ENCODE measurements around the gene ERMARD. TPM values are rescaled to one million over a fixed set of nuclear protein-coding genes. Genes with fewer than 3 reads are reported as not detected.

Gene ERMARD
- total RNA-seq, result 9.4 TPM
- long read RNA-seq, partial matches to known transcripts, result 4 of 10 reads
- long read RNA-seq, other reads (novel, unspliced or antisense), result 4 of 10 reads

DNA sequence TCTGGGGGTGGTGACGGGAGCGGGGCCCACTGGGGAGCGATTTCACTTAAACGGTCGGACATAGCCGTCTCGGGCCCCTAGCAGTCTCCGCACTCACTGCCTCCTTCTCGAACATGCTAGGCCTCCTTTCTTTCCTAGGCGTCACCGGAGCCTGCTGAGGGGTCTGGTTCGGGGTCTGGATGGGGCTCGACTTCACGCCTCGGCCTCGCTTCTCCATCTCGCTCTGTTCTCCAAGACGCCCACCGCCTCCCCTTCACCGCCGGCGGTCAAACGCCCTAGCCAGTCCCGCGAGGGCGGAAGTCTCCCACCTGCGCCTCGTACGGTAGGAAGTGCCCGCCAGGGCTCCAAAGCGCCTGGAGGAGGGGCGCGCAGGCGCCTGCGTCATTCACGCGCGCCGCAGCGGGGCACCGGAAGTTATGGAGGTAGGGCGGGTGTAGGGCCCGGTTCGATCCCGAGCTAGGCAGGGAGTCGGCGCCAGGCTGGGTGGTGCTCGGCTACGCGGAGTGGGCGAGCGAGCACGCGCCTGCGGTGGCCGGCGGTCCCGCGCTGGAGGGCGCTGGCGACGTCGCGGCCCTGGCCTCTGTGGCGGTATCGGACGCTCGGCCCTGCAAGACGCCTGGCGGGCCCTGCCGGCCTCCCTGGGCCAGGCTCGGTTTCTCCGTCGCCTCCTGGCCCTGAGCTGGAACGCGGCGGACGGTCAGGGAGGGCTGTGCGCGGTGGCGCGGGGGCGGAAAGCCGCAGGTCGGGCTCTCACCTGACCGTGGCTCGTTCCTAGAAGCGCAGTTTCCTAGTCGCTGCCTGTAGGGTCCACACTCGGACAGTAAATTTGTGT is at the start of gene ERMARD, which contains the start of gene DYNLT2:
Gene ERMARD, plus strand, starts transcription at position 381 of the 832 bp plus-strand sequence. Its CDS starts 36 bp downstream, at position 417.
Gene DYNLT2, minus strand, starts transcription at position 331 of the 832 bp plus-strand sequence. Its CDS starts 114 bp downstream, at position 217.
- intact Hi-C loops (cut with micrococcal nuclease), result no loop called here

GRCh38 chr6:169701954-169702839 is 49.2 kb upstream of the ERMARD start, which contains the start of the genes C6orf120 and WDR27:
C6orf120 (plus strand) TSS chr6:169702126; CDS start chr6:169702460, 334 bp downstream.
WDR27 (minus strand) TSS chr6:169702029; CDS start chr6:169689005, 13,024 bp downstream.
- peak; percentile 98 for DNase-seq
- peak; percentile 99 for ATAC-seq
- intact Hi-C loops (cut with micrococcal nuclease), result no loop called here

More for the DNA sequence above, at the start of gene ERMARD, which contains the start of gene DYNLT2:
- DNase-seq, result peak; percentile 96
- peak; percentile 99 for ATAC-seq

- intact Hi-C loops (cut with micrococcal nuclease), result no loop called here
- ATAC-seq (no peak), DNase-seq (no peak)
Measured at GRCh38 chr6:169702840-169703246, 48.6 kb upstream of the ERMARD start.

- DNase-seq (no peak), ATAC-seq (peak; percentile 64)
- intact Hi-C loops (cut with micrococcal nuclease), result no loop called here
Measured at GRCh38 chr6:169707772-169708171, 43.6 kb upstream of the ERMARD start.

GRCh38 chr6:169709293-169709692 is 42.1 kb upstream of the ERMARD start:
- intact Hi-C loops (cut with micrococcal nuclease), result no loop called here
- DNase-seq, result no peak

DNA sequence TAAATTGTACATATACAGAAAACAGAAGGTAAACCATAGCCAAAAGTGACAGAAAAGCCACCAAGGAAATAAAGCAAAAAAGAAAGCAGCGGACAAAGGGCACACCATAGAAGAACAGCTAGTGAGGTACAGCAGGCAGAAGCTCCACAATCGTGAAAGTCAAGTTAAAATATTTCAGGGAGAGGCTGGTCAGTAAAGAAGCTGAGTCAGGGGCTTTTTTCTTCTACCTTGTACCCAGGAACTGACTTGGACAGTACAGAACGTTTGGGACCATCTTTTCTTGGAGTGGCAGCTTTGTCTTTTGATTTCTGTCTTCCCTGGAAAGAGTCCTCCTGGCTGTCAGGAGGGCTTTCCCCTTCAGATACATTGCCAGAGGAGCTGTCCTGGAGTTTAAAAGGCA is 41.4 kb upstream of the ERMARD start:
- intact Hi-C loops (cut with micrococcal nuclease), result no loop called here
- DNase-seq, result no peak
- ATAC-seq, result no peak

More at GRCh38 chr6:169709293-169709692, 42.1 kb upstream of the ERMARD start:
- no peak for ATAC-seq

- ATAC-seq, result no peak
- intact Hi-C loops (cut with micrococcal nuclease), result no loop called here
Measured at GRCh38 chr6:169714178-169714577, 37.2 kb upstream of the ERMARD start.

GRCh38 chr6:169714595-169714994 is 36.8 kb upstream of the ERMARD start:
- ATAC-seq (no peak), DNase-seq (no peak)
- intact Hi-C loops (cut with micrococcal nuclease), result no loop called here

More at GRCh38 chr6:169714178-169714577, 37.2 kb upstream of the ERMARD start:
- DNase-seq, result no peak

DNA sequence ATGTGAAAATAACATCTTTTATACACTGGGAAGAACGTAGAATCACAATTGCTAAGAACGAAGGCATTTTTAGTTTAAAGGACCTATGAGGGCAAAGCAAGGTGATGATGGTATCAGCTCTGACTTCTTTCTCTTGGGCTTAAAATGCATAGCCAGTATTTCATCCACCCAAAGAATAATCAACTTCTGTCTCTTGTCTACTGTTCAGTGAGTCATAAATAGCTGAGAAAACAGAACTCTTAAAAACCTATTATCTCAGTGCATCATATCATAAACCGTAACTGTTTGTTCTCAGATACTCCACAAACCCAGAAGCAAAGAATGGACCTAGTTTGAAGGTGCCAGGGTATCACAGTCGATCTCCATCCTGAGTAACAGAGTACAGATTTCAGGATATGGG is 32.3 kb upstream of the ERMARD start:
- intact Hi-C loops (cut with micrococcal nuclease), result no loop called here
- ATAC-seq (no peak), DNase-seq (no peak)

DNA sequence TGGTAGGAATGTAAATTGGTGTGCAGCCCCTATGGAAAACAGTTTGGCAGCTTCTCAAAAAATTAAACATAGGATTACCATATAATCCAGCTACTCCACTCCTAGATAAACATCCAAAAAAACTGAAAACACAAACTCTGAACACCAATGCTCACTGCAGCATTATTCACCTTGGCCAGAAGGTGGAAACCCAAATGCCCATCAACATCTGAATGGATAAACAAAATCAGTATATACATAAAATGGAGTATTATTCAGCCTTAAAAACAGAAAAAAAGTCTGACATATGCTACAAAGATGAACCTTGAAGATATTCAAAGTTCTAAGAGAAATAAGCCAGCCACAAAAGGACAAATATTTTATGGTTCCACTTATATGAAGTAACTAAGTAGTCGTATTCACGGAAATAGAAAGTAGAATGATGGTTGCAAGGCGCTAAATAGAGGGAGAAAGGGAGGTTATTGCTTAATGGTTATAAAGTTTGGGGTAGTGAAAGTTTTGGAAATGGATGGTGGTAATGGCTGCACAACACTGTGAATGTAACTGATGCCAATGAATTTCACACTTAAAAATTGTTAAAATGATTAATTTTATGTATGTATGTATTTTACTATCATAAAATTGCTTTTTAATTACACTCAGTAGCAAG is 31.1 kb upstream of the ERMARD start:
- ATAC-seq (no peak), DNase-seq (no peak)
- intact Hi-C loops (cut with micrococcal nuclease), result no loop called here

DNA sequence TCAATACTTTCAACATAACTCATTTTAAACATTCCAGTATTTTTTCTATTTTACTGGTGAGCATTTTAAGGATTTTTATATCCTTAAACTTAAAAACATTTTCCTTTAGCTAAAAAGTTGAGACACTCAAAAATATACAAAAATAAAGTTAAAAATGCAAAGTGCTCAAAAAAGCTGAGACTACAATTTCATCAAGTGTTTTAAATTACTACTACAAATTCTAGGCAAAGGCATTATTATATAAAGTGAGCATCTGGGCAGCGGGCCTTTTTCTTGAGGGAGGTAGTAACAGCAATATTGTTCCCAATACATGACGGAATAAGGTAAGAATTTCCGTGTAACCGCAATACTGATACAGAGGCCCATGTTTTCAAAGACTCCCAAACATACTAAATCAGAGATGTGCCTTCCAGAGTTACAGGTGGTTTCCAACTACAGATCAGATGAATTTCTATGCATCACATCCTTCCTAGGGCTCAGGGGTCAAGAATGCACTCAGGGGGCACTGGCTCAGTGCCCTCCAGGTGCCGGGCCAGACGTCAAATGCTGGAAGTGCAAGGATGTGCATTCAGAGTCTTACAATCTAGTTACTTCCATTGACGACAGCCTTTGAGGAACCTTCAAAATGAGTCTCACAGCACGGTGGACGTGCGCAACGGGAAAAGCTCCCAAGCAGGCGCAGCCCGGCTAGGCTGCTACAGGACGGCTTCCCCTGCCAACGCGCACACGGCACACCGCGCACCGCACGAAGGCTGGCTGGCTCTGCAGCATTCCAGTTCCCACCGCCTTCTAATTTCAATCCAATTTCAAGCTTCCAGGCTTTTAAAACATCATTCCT is 28.8 kb upstream of the ERMARD start:
- peak; percentile 65 for DNase-seq
- intact Hi-C loops (cut with micrococcal nuclease), result no loop called here
- peak; percentile 69 for ATAC-seq

DNA sequence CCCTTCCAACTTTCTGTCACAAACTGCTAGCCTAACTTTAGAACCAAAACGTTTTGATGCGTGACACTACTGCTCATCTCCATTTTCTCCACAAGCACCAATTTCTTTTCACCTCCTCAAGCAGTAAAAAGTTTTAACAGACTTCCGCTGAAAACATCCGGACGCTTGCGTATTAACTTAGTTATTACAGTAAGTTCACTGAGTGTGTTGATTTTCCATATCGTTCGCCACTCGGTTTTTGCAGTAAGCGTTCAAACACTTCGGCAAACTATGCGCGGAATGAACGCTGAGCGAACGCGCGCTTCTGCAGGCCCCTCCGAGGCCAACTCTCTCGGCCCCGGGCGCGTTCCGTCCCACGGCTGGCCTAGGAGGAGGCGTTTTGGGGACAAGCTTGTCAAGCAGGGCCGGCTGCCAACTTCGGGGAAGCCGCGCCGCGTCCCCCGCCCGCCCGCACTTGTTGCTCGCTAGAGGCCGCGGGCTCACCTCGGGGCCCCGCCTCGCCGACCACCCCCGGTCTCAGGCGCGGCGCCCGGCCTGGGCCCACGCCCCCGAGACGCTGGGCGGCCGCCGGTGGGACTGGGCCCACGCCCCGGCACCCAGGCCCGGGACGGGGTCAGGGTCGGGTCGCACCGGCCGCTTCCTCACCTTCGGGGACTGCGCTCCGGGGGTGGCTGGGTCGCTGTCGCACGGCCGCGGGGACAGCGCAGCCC is 28.1 kb upstream of the ERMARD start:
- intact Hi-C loops (cut with micrococcal nuclease), result no loop called here
- peak; percentile 85 for ATAC-seq
- peak; percentile 91 for DNase-seq

DNA sequence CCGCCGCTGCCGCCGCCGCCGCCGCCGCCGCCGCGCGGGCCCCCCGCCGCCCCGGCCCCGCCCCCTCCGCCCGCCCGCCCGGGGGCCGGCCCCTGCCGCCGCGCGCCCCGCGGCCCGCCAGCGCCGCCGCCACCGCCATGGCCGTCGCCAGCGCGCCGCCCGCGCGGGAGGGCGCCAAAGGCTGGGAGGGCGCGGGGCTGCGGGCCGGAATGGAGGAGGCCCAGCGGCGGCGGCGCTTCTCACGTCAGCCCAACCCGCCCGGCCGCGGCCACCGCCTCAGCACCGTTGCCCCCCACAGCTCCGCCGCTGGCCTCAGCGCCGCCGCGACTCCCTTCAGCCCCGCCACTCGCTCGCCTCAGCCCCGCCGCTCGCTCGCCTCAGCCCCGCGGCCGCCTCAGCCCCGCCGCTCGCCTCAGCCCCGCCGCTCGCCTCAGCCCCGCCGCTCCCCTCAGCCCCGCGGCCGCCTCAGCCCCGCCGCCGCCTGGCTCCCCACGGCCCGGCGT is 27.4 kb upstream of the ERMARD start:
- DNase-seq, result peak; percentile 69

GRCh38 chr6:169724494-169725124 is 26.8 kb upstream of the ERMARD start, which contains the start of gene PHF10:
PHF10 (minus strand) TSS chr6:169724500; CDS start chr6:169723931, 569 bp downstream.
- ATAC-seq, result peak; percentile 53
- DNase-seq, result peak; percentile 66
- intact Hi-C loops (cut with micrococcal nuclease), result no loop called here

More for the DNA sequence above, 27.4 kb upstream of the ERMARD start:
- intact Hi-C loops (cut with micrococcal nuclease), result no loop called here
- ATAC-seq, result peak; percentile 35

GRCh38 chr6:169725125-169726048 is 26.0 kb upstream of the ERMARD start:
- DNase-seq, result peak; percentile 55
- intact Hi-C loops (cut with micrococcal nuclease), result no loop called here

DNA sequence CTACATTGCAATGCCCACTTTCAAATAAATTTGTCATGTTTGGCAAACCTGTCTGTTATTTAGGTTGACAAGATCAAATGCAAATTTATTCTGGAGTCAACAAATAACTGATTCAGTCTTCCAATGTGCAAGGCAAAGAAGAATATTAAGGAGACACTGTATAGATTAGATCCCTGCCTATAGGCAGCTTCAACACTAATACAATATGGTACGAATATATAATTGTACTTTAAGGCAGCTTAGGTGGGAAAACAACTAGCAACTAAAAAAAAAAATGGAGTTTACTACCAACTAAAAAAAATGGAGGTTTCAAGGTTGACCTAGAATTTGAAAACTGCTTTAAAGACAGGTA is 25.4 kb upstream of the ERMARD start:
- DNase-seq, result no peak
- ATAC-seq, result no peak
- intact Hi-C loops (cut with micrococcal nuclease), result no loop called here

More at GRCh38 chr6:169725125-169726048, 26.0 kb upstream of the ERMARD start:
- ATAC-seq, result peak; percentile 31
